ENCODE results near the gene IL26.

The IL26 gene

DNA sequence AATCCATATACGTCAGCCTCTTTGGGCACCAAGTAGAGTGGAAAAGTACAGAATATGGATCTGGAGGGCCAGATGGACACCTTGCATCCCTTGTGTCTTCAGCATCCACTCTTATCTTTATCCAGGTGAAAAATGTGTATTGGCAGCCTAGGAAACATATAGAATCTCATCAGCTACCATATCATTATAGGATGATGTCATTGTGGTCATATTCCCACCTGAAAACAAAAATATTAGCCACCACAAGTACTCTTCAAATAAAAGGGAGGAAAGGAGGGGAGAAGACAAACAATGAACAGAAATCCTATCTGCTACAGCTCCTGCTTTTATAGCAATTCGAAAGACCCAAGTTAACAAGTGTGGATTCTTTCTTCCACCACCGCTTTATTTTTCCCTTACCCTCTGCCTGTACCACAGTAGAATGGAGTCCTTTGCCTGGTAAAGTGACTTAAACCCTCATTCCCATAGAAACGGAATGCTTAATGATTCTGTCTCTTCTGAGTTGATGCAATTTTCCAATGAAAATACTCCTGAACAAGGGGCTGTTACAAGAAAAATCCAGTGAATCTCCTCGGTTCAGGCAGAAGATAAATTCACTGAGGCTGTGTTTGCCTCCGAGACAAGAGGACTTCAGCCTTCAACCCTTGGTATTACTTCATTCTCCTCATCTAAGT is 13.8 kb upstream of the IL26 start:
- no peak for DNase-seq

GRCh38 chr12:68237619-68238018 is 12.0 kb upstream of the IL26 start:
- DNase-seq = no peak

DNA sequence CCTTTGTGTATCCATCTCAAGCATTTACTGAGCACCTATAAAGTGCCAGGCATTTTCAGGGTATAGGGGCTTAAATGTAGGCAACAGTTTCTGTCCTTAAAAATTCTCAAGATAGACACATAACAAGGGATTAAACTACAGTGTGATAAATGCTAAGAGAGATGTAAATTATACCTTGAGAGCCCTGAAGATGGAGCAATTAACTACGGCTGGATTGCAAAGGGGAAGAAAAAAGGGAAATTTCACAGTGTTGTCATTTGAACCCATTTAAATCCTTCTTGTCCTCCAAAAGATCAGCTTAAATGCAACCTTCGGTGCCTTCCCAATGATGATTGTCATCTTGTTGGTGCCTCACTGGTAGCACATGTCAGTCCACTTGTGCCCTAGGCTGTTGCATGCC is 11.5 kb upstream of the IL26 start:
- no peak for DNase-seq

GRCh38 chr12:68236421-68237059 is 10.9 kb upstream of the IL26 start:
- peak; percentile 6 for DNase-seq

- DNase-seq = no peak
These were observed 10.0 kb upstream of the IL26 start for GRCh38 chr12:68235576-68235975.

DNA sequence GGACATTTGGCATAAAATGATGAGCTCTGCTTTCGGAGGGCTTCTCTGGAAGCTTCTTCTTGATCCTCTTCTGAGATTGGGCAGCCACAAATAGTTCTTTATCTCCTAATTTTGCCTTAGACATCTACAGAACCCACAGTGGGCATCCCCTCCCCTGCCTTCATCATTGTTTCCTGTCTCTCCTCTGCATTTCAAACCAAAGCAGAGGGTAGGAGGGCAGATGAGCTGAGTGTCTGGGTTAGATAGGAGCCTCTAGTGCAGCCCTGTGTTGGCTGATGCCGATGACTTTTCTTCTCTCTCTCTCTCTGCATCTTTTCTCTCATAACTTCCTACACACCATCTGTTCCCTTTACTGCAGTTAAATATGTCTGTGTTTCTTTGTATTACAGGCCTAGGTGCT is 8.5 kb upstream of the IL26 start:
- no peak for DNase-seq

GRCh38 chr12:68233498-68233897 is 7.9 kb upstream of the IL26 start:
- DNase-seq = no peak

DNA sequence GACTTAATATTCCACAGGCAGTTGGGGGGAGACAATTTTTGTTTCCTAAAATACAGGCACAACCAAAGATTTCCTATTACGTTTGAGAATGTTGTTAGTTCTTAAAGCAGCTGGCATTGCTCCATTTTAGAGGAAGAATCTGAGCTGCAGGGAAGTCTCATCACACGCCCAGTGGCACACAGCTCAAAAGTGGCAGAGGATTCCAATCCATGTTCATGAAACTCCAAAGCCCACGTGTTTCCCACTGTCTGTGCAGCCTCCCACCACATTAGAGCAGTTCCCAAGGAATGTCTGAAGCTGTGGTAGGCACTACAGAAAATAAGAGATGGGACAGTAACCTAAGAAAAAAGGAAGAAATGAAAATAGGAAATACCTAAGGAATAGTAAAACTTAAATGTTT is 6.1 kb upstream of the IL26 start:
- no peak for DNase-seq

DNA sequence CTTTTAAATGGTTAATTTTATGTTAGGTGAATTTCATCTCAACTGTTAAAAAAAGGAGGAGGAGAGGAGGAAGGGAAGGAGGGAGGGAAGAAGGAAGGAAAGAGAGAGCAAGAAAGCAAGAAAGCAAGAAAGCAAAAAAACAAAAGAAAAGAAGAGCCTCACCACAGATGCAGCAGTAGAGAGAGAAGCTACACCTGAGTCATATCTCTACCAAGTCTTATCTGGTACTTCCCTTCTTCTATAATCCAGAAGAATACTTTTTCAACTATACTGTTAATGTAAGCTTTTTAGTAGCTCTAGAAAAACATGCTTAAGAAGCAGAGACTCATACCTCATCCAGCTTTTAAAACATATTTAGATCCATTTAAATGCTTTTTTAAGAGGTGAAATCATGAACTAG is 5.6 kb upstream of the IL26 start:
- DNase-seq = no peak

DNA sequence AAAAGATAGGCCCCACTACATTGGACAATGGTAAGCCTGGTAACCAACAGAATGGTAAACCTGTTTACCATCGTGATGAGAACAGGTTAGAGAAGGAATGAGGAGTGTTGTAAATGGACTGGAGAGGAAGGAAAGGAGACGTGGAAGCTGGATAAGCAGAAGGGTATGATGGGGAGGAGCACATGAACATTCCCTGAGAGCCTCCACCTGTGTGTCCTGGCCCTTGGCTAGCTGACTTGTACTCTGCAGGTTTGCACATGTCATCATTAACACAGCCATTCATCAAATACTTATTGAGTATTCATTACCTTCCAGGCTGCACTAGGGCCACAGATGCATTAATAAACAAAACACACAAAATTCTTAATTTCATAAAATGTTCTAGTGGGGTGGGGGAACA is 4.3 kb upstream of the IL26 start:
- no peak for DNase-seq

GRCh38 chr12:68227356-68227755 is 1.7 kb upstream of the IL26 start:
- DNase-seq = peak; percentile 92

GRCh38 chr12:68224613-68225285 is 861 bp downstream of the IL26 start:
- no peak for DNase-seq

DNA sequence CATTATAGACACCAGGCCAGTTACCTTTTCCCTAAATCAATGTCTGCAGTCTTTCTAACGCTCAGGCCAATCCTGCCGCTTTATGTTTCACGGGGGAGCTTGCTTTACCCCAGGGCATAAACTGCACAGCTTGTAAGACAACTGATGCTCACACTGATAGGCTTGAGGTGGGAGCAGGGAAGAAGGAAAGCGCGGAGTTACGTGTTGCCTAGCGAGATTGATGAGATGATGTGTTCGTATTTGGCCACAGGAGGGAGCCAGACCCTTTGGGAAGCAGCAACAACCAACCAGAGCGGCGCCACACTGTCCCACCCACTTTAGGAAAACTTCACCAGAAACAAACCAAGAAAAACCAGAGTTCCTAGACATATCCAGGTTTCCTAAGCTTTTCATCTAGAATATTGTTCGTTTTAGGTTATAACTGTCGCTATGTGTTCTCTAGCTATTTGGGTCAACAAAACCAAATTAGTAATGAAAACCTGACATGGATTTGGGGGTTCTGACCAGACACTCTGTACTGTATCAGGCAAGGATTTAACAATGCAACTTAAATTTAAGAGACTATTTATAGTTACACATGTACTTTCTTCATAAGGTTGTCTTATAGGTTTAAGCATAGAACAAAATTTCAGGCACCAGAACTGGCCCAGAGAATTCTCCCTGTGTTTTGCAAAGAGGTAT is 2.4 kb downstream of the IL26 start:
- DNase-seq = peak; percentile 93

GRCh38 chr12:68222326-68222725 is 3.3 kb downstream of the IL26 start:
- peak; percentile 47 for DNase-seq

GRCh38 chr12:68221497-68221896 is 4.1 kb downstream of the IL26 start:
- DNase-seq = no peak

GRCh38 chr12:68210875-68211274 is 14.7 kb downstream of the IL26 start:
- DNase-seq = peak; percentile 18

- DNase-seq = peak; percentile 98
These were observed 16.4 kb downstream of the IL26 start for GRCh38 chr12:68209048-68209728.

DNA sequence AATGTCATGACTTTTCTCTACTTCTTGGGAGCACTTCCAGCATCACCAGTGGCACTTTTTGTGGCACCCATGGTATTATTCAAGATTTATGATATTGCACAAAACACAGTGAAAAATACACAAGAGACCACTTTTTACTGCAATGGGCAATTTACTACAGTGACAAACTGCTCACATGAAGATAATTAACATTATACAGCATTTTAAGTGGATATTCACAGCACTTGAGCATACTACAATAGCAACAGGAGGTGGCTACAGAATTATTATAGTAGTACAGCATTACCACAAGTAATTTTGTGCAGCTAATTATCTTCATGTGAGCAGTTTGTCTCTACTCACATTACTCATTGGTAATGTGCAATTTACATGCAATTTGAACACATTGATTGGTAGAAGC is 18.3 kb downstream of the IL26 start:
- DNase-seq = no peak

DNA sequence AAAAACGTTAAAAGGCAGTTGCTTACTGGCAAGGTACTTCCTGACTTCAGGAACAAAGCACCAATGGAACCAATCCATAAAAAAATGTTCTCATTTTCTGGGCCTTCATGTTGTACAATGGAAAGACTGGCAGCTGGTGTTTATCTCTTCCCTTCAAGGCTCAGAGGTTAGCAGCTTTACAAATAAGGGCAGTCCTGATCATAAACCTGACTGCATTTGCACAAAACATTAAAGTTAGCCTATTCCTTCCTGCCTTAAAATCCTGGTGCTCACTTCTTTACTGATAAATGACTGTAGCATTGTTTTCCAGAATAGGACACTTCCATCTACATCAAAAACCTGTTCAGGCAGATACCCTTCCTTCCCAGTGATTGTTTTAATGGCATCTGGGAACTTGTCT is 19.2 kb downstream of the IL26 start:
- DNase-seq = peak; percentile 58

GRCh38 chr12:68203460-68203875 is 22.1 kb downstream of the IL26 start:
- DNase-seq = no peak

DNA sequence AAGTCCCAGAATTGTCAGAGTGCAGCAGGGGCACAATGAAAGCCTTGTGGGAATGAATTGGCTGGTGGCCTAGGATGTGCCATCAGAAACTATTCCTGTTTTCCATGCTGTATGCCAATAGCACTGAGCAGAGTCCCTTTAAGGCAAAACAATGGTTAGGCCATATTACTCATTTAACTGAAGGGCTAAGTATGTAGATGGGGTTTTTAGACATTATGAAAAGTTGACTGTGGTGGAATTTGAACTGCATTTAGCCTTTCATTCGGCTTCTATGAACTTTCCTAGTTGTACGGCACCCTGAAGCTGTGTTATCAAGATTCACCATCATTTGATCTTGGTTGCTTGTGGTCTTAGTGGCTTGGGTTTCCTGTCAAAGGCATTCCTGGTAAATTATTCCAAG is 24.8 kb downstream of the IL26 start:
- no peak for DNase-seq

- no peak for DNase-seq
These were observed 26.5 kb downstream of the IL26 start for GRCh38 chr12:68199127-68199526.

- no peak for DNase-seq
These were observed 27.0 kb downstream of the IL26 start for GRCh38 chr12:68198507-68199086.

All from NCI-H82 (cell line).